Posterior vena cava (tissue), 2 donors: ENCODE measurements around the gene HLA-DQA1. TPM values are rescaled to one million over a fixed set of nuclear protein-coding genes. Genes with fewer than 3 reads are reported as not detected.
"Not testable (repeated sequence)": the region's sequence is repeated elsewhere in the genome, so short reads cannot be mapped to it uniquely, and the experiment has no call there.

ENCODE experiments used
- DNase-seq: peaks from one replicate; pipeline ENCODE4 v3.0.0-alpha.2; 2020; ENCODE audit warnings: low spot score
- intact Hi-C, 2 donors: fragments of 100-400 bp; cut with DNase I; formaldehyde crosslinking; loops; one replicate each; pipeline versions ENCODE4 v1.14.1 to v1.14.2; 2022 to 2023
- total RNA-seq, 2 donors: library from RNA; stranded (reverse); fragmentation: NEBNext Ultra II Directional; extraction: Animal tissue kit (Norgen Biotek cat#: 25700); gene quantifications; one replicate each; pipeline ENCODE4 v1.2.1, GENCODE V29; 2021
- donor health status: DM: yes; HTN: yes; CAD: no.
- donor health status: DM: yes; HTN: yes; CAD: no.

The HLA-DQA1 gene
- total RNA-seq, 2 donors from 2014 or later: 8.7 to 10.8 TPM

GRCh38 chr6:32645047-32645703, 8.0 kb downstream of the HLA-DQA1 start:
- DNase-seq: no peak
- intact Hi-C loops: no loop called here

DNA sequence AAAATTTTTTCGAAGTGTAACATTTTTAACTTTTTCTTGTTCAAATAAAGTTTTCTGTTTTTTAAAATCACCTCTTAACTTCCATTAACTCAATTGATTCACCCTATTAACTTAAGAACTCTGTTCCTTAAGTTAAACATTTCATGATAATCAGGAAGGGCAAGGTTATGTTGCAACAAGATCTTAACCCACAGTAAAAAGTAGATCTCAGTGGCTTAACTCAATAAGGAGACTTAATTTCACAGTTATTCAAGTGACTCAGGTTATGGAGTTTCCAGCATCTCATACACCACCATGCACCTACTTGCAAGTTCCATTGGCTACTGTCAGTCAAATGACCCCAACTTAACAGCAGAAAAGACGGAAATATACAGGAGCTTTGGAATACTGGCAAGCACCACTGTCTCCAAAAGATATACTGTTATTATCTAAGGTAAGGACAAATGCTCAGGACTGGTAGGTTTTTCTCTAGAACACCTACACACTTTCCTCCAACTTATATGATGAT, 18.1 kb downstream of the HLA-DQA1 start:
- intact Hi-C loops: no loop called here

DNA sequence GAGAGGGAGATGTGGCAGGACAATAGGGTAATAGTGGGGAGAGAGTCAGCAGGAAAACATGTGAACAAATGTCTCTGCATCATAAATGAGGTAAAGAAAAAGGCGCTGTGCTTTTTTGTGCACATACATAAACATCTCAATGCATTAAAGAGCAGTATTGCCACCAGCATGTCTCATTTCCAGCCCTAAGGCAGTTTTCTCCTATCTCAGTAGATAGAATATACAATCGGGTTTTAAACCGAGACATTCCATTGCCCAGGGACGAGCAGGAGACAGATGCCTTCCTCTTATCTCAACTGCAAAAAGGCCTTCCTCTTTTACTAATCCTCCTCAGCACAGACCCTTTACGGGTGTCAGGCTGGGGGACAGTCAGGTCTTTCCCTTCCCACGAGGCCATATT, 20.1 kb downstream of the HLA-DQA1 start:
- DNase-seq, intact Hi-C loops: not testable (repeated sequence)

More for the DNA sequence above, 18.1 kb downstream of the HLA-DQA1 start:
- DNase-seq: no peak

- DNase-seq, intact Hi-C loops: not testable (repeated sequence)
These were observed 20.6 kb downstream of the HLA-DQA1 start for GRCh38 chr6:32657819-32658218.

- no peak for DNase-seq
- intact Hi-C loops: no loop called here
These were observed 21.2 kb downstream of the HLA-DQA1 start for GRCh38 chr6:32658268-32658897.

- intact Hi-C loops: no loop called here
- no peak for DNase-seq
These were observed 22.8 kb downstream of the HLA-DQA1 start for GRCh38 chr6:32659856-32660595.

DNA sequence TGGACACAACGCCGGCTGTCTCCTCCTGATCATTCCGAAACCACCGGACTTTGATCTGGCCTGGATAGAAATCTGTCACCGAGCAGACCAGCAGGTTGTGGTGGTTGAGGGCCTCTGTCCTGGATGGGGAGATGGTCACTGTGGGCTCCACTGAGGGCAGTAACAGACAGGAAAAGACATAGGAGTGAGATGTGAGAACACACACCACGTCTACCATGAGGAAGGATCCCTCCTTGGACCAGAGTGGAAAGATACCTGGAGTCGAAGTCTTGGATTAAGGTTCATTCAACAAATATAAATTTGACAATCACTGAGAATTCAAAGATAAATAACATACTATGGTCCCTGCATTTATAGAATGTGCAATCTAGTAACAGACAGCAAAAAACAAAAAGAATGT, 24.9 kb downstream of the HLA-DQA1 start:
- intact Hi-C loops: no loop called here
- no peak for DNase-seq

DNA sequence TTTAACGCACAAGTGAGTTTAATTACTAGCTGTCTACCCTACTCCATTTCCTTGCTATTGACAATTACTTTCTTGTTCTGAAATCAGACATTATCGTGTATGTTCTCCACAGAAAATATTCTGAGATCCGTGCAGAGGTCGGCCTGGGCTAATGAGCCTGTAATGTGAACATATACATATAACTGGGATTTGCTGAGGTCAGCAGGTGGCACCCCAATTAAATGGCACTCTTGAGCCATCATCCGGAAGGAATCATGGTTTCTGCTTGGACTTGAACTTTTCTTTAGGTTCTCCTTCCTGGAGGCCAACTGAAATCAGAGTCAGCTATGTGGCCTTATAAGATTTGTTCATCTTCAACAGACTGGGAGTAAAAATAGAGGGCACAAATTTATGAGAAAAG, 25.6 kb downstream of the HLA-DQA1 start:
- DNase-seq: no peak
- intact Hi-C loops: no loop called here

GRCh38 chr6:32664354-32664753, 27.1 kb downstream of the HLA-DQA1 start:
- intact Hi-C loops: no loop called here

DNA sequence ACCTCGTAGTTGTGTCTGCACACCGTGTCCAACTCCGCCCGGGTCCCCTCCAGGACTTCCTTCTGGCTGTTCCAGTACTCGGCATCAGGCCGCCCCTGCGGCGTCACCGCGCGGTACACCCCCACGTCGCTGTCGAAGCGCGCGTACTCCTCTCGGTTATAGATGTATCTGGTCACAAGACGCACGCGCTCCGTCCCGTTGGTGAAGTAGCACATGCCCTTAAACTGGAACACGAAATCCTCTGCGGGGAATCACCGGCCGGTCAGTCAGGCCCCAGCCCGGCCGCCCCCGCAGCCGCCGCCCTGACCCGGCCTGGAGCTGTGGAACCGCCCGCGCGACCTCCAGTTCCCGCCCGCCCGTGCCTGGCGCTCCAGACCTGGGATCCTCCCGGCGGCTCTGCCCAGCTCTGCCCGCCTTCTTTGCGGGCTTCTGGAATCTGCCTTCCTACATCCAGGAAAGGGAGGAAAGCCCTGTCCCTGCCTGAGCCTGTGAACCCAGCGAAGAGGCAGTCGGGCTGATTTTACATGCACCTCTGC, 27.7 kb downstream of the HLA-DQA1 start:
- intact Hi-C loops: no loop called here
- no peak for DNase-seq

More at GRCh38 chr6:32664354-32664753, 27.1 kb downstream of the HLA-DQA1 start:
- no peak for DNase-seq

- intact Hi-C loops: no loop called here
- no peak for DNase-seq
These were observed 28.5 kb downstream of the HLA-DQA1 start for GRCh38 chr6:32665661-32666060.

DNA sequence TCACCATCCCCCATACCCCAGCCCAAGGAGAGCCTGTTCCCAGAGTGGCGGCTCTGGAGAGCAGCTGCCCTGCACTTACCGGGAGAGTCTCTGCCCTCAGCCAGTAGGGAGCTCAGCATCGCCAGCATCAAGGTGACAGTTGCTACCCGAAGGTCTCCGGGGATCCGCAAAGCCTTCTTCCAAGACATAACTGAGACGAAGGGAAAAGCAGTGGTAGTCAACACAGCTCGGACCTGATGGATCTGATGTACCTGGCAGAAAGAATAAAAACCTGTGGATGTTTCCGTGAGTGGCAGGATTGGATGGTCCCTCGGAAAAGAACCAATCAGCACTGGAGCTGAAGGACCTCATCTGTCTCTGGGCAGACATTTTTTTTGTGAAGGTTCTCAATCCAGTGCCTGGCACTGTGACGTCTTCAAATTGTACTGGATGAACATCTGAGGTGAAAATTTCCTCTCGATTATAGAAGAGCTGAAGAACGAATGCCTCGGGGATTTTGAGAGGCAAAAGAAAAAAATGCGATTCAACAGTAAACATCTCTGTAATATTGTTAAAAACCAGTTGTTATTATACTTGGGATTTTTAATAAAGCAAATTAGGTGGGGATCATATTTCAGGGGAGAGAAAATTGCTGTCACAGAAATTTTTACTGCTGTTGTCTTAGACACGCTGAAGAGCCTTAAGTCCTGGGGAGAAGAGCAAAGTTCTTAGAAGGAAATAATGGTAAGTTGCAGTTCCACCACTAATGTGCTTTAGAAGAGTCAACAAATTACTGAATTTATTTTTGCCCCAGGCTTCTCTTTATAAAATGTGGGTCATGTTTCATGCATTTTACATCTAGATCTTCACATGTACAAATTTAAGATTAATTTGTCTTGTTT, 29.5 kb downstream of the HLA-DQA1 start, which contains the start of gene HLA-DQB1:
HLA-DQB1 (minus strand) TSS at position 238 of the 881 bp plus-strand sequence; CDS start at position 188, 50 bp downstream.
- no peak for DNase-seq
- intact Hi-C loops: no loop called here

GRCh38 chr6:32668226-32668747, 31.1 kb downstream of the HLA-DQA1 start:
- intact Hi-C loops: no loop called here
- DNase-seq: no peak

- no peak for DNase-seq
- intact Hi-C loops: no loop called here
These were observed 32.0 kb downstream of the HLA-DQA1 start for GRCh38 chr6:32669240-32669639.

- no peak for DNase-seq
- intact Hi-C loops: no loop called here
These were observed 32.7 kb downstream of the HLA-DQA1 start for GRCh38 chr6:32669893-32670292.

- intact Hi-C loops: not testable (repeated sequence)
These were observed 34.7 kb downstream of the HLA-DQA1 start for GRCh38 chr6:32671908-32672307.

GRCh38 chr6:32674123-32674522, 36.9 kb downstream of the HLA-DQA1 start:
- intact Hi-C loops, DNase-seq: not testable (repeated sequence)

More at GRCh38 chr6:32671908-32672307, 34.7 kb downstream of the HLA-DQA1 start:
- DNase-seq: not testable (repeated sequence)

GRCh38 chr6:32679492-32679891, 42.3 kb downstream of the HLA-DQA1 start:
- DNase-seq: no peak
- intact Hi-C loops: no loop called here

DNA sequence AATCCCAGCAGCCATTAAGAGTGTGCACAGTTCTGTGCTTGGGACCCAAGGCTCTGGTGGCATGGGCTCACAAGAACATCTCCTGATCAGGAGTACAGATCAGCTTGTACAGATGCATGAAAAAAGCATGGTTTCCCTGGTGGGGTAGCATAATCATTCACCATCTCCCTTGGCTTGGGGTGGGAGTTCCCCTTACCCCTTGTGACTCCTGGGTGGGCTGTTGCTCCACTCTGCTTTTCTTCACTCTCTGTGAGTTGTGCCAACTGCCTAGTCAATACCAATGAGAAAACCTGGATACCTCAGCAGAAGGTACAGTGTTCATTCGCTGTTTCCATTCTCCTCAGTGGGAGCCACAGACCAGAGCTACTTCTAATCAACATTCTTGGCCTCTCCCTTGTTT, 42.8 kb downstream of the HLA-DQA1 start:
- intact Hi-C loops: no loop called here
- DNase-seq: no peak
